Stimulated activated memory B cell treated with anti-CD40 and anti-IgM and Interleukin-4, amounts not matched to agents 10 μg/mL and 1 μg/mL and 100 μg/mL, for 72 hours (primary cell): ENCODE results near the gene GRIK4.

Experiments used
- ATAC-seq: fragments of 150-1000 bp; cut with Tn5 transposase; 2 replicates; pipeline ENCODE4 v1.10.0; 2021
- H3K27ac Mint-ChIP-seq: one replicate; pipeline ENCODE4 v1.8.0; 2022; ENCODE audit warnings: mild to moderate bottlenecking, mixed read lengths
- H3K27me3 Mint-ChIP-seq: one replicate; pipeline ENCODE4 v1.8.0; 2022; ENCODE audit warnings: mixed read lengths
- H3K36me3 Mint-ChIP-seq: one replicate; pipeline ENCODE4 v1.8.0; 2022; ENCODE audit warnings: mixed read lengths
- H3K4me1 Mint-ChIP-seq: one replicate; pipeline ENCODE4 v1.8.0; 2022; ENCODE audit warnings: mixed read lengths
- H3K4me3 Mint-ChIP-seq: one replicate; pipeline ENCODE4 v1.8.0; 2022; ENCODE audit warnings: mild to moderate bottlenecking, moderate library complexity, mixed read lengths
- H3K9me3 Mint-ChIP-seq: one replicate; pipeline ENCODE4 v1.8.0; 2022; ENCODE audit warnings: mixed read lengths

GRIK4 gene

GRCh38 chr11:120854988-120855387, 343.4 kb downstream of the GRIK4 start:
- ATAC-seq, result no peak
- no peaks in the 10 kb centered on the region for H3K36me3 Mint-ChIP-seq
- no peaks in the 10 kb centered on the region for H3K4me1 Mint-ChIP-seq
- peaks cover 19% of the 10 kb centered on the region for H3K27me3 Mint-ChIP-seq
- no peaks in the 10 kb centered on the region for H3K9me3 Mint-ChIP-seq
- no peak overlapping the region for H3K27ac Mint-ChIP-seq
- H3K4me3 Mint-ChIP-seq, result no peak overlapping the region

DNA sequence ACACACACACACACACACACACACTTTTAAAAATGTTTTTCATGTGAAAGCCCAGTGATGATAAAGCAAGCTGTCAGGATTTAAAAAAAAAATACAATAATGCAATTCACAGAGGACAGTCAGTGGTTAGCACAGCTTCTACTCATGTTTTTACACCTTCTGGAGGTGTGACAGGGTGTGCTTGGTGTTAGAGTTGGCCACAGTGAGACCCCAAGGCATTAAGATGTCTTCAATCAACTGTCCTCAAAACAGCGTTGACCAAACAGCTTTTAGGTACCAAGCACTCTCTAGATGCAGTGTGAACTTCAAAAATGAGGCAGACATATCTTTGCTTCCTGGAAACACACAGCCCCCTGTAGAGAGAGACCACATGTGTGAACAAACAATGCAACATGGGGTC, 346.0 kb downstream of the GRIK4 start:
- Mint-ChIP-seq H3K36me3 (no peaks in the 10 kb centered on the region), H3K4me1 (no peaks in the 10 kb centered on the region), H3K27ac (no peak overlapping the region), H3K9me3 (no peaks in the 10 kb centered on the region), H3K27me3 (peaks cover 20% of the 10 kb centered on the region), H3K4me3 (no peak overlapping the region)
- ATAC-seq, result no peak

DNA sequence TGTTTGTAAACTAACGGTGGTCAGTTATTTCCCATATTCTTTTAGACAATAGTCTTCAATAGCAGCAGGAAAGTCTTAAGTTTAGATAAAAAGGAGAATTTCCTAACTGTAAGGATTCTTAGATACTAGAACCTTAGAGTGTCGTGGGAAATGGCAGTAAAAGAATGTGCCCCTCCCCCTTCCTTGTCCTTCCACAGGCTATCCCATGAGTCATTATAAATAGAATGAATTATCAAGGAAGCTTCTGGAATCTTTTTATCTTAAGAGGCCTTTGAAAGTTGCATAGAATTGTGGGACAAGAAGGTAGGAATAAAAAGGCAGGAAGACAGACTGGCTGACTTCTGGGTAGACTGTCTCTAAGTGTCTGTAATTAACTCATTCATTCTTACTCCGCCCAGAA, 347.2 kb downstream of the GRIK4 start:
- ATAC-seq, result no peak
- Mint-ChIP-seq H3K27ac (no peak overlapping the region), H3K4me3 (no peak overlapping the region), H3K4me1 (no peaks in the 10 kb centered on the region), H3K27me3 (peaks cover 20% of the 10 kb centered on the region), H3K9me3 (no peaks in the 10 kb centered on the region), H3K36me3 (no peaks in the 10 kb centered on the region)

DNA sequence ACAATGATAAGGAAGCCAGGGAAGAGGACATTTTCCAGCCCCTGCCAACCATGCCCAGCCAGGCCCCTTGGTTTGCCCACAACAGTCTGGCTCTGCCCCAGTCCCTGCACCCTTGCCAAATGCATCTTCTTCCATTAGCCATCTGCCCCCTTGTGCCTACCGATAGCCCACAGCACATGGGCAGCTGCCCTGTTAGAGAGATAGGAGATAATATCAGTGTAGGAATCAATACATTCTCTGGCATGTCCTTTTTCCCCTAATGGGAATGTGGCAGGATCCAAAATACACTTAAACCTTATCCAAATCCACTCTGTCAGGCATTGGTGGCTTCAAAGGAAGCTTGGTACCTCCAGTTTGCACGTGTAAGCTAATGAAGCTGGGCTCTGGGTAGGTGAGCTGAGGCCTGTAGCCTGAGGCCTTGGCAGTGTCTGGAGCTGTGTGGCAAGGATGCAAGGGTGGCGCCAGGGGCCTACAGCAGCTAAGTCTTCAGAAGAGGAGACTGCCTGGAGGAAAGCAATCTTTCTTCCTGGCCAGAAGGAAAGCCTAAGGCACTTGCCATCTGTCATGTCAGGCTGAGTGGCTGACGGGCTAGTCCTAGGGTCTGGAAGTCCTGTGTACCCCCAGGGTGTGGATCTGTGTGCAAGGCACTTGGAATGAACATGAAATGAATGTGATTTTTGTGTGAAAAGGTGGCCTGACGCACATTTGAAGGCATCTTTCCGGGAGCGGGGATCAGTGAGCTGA, 348.2 kb downstream of the GRIK4 start:
- no peaks in the 10 kb centered on the region for H3K4me1 Mint-ChIP-seq
- H3K27me3 Mint-ChIP-seq, result peaks cover 20% of the 10 kb centered on the region
- H3K9me3 Mint-ChIP-seq, result no peaks in the 10 kb centered on the region

GRCh38 chr11:120863359-120863758, 351.8 kb downstream of the GRIK4 start:
- H3K4me3 Mint-ChIP-seq, result no peak overlapping the region
- H3K9me3 Mint-ChIP-seq, result no peaks in the 10 kb centered on the region
- H3K27me3 Mint-ChIP-seq, result peaks cover 24% of the 10 kb centered on the region
- H3K4me1 Mint-ChIP-seq, result no peaks in the 10 kb centered on the region
- no peak for ATAC-seq
- H3K27ac Mint-ChIP-seq, result no peak overlapping the region
- H3K36me3 Mint-ChIP-seq, result no peaks in the 10 kb centered on the region

More for the DNA sequence above, 348.2 kb downstream of the GRIK4 start:
- H3K4me3 Mint-ChIP-seq, result no peak overlapping the region
- ATAC-seq, result no peak
- no peak overlapping the region for H3K27ac Mint-ChIP-seq
- H3K36me3 Mint-ChIP-seq, result no peaks in the 10 kb centered on the region

DNA sequence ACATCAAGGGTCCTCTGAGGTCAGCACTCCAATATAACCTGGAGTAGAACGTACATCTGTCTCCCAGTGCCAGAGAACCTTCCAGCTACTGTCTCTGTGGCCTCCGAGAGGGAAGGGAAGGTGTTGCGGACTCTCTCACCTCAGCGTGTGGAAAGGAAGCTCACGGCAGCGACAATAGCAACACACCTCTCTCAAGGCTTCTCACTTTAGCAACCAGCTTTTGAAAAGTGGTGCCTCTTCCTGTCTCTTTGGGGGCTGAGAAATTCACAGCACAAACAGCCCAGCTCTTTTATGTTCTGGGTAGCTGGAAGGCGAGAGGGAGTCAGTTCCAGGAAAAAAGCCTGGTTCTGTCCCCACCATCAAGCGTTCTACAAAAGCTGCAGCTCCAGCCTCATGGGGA, 355.5 kb downstream of the GRIK4 start:
- H3K4me3 Mint-ChIP-seq, result no peak overlapping the region
- H3K27ac Mint-ChIP-seq, result no peak overlapping the region
- ATAC-seq, result no peak
- H3K9me3 Mint-ChIP-seq, result no peaks in the 10 kb centered on the region
- no peaks in the 10 kb centered on the region for H3K36me3 Mint-ChIP-seq
- H3K27me3 Mint-ChIP-seq, result peaks cover 29% of the 10 kb centered on the region
- peaks cover 15% of the 10 kb centered on the region for H3K4me1 Mint-ChIP-seq

DNA sequence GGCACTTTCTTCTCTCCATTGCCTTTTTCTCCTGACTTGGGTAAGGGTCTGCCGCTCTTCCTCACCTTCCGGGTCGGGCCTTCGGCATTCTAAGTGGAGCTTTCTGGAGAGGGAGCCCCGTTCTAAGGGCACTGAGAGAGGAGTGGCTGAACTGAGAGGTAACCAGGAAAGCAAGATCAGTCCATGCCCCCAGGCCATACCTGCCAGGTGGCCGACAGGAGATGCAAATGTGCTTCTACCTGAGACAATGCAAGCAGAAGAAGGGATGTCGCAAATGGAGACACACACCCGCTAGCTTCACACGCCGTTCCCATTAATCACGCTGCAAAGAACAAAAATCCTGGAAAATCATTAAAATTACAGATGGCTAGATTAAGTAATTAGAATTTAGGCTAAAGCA, 356.0 kb downstream of the GRIK4 start:
- H3K4me1 Mint-ChIP-seq, result peaks cover 15% of the 10 kb centered on the region

DNA sequence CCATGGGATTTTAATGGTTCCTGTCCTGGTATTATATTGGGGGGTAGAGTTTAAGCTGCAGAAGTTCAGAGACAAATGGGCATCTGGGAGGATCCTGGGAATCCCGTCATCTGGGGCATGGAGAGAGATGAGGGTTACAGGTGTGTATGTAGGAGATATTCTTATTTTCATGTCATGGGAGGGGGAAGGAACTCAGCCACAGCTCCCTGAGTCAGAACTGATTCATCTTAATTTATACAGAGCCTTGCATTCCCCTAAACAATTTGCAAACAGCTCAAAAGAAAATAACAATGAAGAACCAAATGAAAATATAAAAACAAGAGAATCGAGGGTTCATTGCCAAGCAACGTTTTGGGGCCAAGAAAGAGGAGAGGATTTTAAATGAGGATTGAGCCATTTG, 356.4 kb downstream of the GRIK4 start:
- Mint-ChIP-seq H3K27me3 (peaks cover 34% of the 10 kb centered on the region), H3K4me3 (no peak overlapping the region), H3K27ac (no peak overlapping the region), H3K4me1 (peaks cover 15% of the 10 kb centered on the region), H3K36me3 (no peaks in the 10 kb centered on the region), H3K9me3 (no peaks in the 10 kb centered on the region)
- ATAC-seq, result no peak

More for the DNA sequence above, 356.0 kb downstream of the GRIK4 start:
- no peaks in the 10 kb centered on the region for H3K36me3 Mint-ChIP-seq
- H3K27me3 Mint-ChIP-seq, result peaks cover 29% of the 10 kb centered on the region
- no peak overlapping the region for H3K4me3 Mint-ChIP-seq
- H3K9me3 Mint-ChIP-seq, result no peaks in the 10 kb centered on the region
- H3K27ac Mint-ChIP-seq, result no peak overlapping the region
- ATAC-seq, result no peak

GRCh38 chr11:120869097-120869496, 357.5 kb downstream of the GRIK4 start:
- peaks cover 15% of the 10 kb centered on the region for H3K4me1 Mint-ChIP-seq
- peak overlapping the region; percentile 3 for H3K4me3 Mint-ChIP-seq
- H3K27ac Mint-ChIP-seq, result no peak overlapping the region
- H3K36me3 Mint-ChIP-seq, result no peaks in the 10 kb centered on the region
- H3K27me3 Mint-ChIP-seq, result peaks cover 42% of the 10 kb centered on the region
- H3K9me3 Mint-ChIP-seq, result no peaks in the 10 kb centered on the region
- ATAC-seq, result peak; percentile 54

DNA sequence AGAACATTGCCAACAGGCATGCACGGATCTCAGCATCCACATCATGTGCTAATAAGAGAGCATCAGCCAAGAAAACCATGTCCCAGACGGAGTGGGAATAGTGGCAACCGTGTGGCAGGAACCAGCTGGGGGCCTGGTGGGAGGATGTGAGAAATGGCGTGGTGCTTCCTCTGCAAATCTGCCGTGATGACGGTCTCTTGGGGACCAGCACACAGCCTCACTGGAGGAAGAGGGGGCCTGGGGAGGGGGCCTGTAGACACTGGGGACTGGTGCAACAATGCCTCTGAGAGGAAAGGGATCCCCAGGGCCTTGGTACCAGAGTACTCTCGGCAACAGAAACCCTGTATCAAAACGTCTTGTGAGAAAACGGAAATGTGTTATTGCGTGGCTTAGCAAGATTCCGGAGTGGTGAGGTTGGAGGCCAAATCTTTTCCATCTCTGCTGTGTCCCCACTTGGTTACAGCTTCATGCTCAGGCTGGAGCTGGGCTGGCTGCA, 358.0 kb downstream of the GRIK4 start:
- H3K27ac Mint-ChIP-seq, result no peak overlapping the region
- ATAC-seq, result peak; percentile 80

GRCh38 chr11:120871194-120871593, 359.6 kb downstream of the GRIK4 start:
- Mint-ChIP-seq H3K27me3 (peaks cover 42% of the 10 kb centered on the region), H3K4me1 (peaks cover 15% of the 10 kb centered on the region), H3K36me3 (peaks cover 2% of the 10 kb centered on the region), H3K4me3 (no peak overlapping the region), H3K9me3 (peaks cover 4% of the 10 kb centered on the region), H3K27ac (no peak overlapping the region)
- ATAC-seq, result no peak

More for the DNA sequence above, 358.0 kb downstream of the GRIK4 start:
- H3K9me3 Mint-ChIP-seq, result no peaks in the 10 kb centered on the region
- peaks cover 15% of the 10 kb centered on the region for H3K4me1 Mint-ChIP-seq
- peaks cover 42% of the 10 kb centered on the region for H3K27me3 Mint-ChIP-seq
- peak overlapping the region; percentile 3 for H3K4me3 Mint-ChIP-seq
- H3K36me3 Mint-ChIP-seq, result no peaks in the 10 kb centered on the region

DNA sequence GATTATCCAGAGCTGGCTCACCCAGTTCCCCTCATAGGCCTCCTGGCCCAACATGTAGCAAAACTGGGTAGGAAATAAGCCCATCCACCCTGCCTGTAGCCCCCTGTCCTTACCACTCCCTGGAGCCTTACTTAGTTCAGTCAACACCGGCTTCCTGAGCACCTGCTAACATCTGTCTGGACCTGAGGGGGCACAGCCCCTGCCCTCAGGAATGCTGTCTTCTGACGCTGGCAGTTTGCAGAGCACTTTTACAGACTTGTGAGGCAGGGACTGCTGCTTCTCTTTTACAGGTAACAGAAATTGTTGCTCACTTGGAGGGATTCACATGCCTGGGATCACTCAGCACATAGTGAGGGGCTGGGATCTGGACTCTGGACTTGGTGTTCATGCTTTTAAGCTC, 360.4 kb downstream of the GRIK4 start:
- no peak for ATAC-seq
- no peak overlapping the region for H3K4me3 Mint-ChIP-seq
- no peak overlapping the region for H3K27ac Mint-ChIP-seq
- H3K36me3 Mint-ChIP-seq, result peaks cover 6% of the 10 kb centered on the region
- H3K9me3 Mint-ChIP-seq, result peaks cover 7% of the 10 kb centered on the region
- peaks cover 41% of the 10 kb centered on the region for H3K27me3 Mint-ChIP-seq
- peaks cover 15% of the 10 kb centered on the region for H3K4me1 Mint-ChIP-seq

DNA sequence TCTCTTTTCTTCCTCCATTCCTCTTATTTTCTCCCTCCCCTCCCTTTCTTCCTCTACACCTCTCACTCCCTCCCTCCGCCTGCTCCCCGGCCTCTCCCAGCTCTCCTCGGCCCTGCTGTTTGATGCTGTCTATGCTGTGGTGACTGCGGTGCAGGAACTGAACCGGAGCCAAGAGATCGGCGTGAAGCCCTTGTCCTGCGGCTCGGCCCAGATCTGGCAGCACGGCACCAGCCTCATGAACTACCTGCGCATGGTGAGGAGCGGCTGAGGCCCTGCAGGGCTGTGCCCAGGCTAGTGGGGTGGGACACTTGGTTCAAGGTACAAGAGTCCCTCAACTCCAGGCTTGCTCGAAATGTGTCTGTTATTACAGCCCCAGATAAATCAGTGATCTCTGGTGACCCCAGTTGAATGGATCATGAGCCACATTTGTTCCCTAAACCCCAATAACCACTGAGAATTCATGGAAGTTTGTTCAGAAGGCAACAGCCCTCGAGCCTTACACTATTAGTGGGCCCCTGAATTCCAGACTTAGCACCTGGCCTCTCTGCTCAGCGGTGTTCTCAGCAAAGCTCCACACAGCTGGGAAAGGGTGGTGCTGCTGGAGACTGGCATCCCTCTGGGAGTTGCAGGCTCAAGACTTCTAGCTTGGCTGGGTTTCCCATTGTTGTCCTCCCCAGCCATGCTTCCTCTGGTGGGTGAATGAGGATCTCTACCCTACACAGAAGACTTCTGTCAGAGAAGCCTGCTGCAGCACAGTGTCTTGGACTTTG, 362.6 kb downstream of the GRIK4 start:
- Mint-ChIP-seq H3K27ac (no peak overlapping the region), H3K36me3 (peaks cover 6% of the 10 kb centered on the region), H3K4me3 (no peak overlapping the region), H3K9me3 (peaks cover 7% of the 10 kb centered on the region), H3K4me1 (peaks cover 9% of the 10 kb centered on the region), H3K27me3 (peaks cover 19% of the 10 kb centered on the region)
- ATAC-seq, result no peak

DNA sequence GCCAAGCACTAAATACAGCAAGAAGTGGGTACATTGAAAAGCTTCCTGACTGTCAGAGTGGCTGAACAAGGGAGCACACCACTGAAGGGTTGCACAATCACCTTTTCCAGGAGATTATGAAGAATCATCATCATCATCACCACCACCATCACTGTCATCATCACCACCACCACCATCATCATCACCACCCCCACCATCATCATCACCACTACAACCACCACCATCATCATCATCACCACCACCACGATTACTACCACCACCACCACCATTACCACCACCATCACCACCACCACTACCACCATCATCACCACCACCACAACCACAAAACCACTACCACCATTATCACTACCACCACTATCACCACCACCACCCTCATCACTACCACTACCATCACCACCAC, 364.4 kb downstream of the GRIK4 start:
- Mint-ChIP-seq H3K27me3 (peaks cover 17% of the 10 kb centered on the region), H3K9me3 (peaks cover 7% of the 10 kb centered on the region), H3K4me3 (no peak overlapping the region), H3K4me1 (no peaks in the 10 kb centered on the region), H3K36me3 (peaks cover 6% of the 10 kb centered on the region), H3K27ac (no peak overlapping the region)
- no peak for ATAC-seq

GRCh38 chr11:120877746-120878365, 366.3 kb downstream of the GRIK4 start:
- Mint-ChIP-seq H3K9me3 (peaks cover 7% of the 10 kb centered on the region), H3K36me3 (peaks cover 6% of the 10 kb centered on the region), H3K27me3 (peaks cover 20% of the 10 kb centered on the region), H3K27ac (no peak overlapping the region), H3K4me3 (no peak overlapping the region), H3K4me1 (no peaks in the 10 kb centered on the region)
- no peak for ATAC-seq
